Esophagus squamous epithelium (tissue), 5 donors: Measurements from ENCODE around the gene NDRG3. TPM values are rescaled to one million over a fixed set of nuclear protein-coding genes. Genes with fewer than 3 reads are reported as not detected.

Experiments
- DNase-seq: peaks from one replicate; lab custom pipeline; 2025; lab: John Stamatoyannopoulos, UW
- H3K27ac ChIP-seq, 4 donors: fragments of 200-600 bp; sonication (generic); one replicate each; pipeline ENCODE4 v1.5.1; 2016 to 2019; ENCODE audit warnings: mild to moderate bottlenecking in 1 of 4
- H3K27me3 ChIP-seq, 4 donors: fragments of 200-600 bp; sonication (generic); 1 replicate in 3 of 4; 2 replicates in 1 of 4; pipeline versions ENCODE4 v1.5.1 to v1.6.0; 2017 to 2021; ENCODE audit warnings: antibody characterized with exemption in 1 of 4
- H3K36me3 ChIP-seq, 3 donors: fragments of 200-600 bp; sonication (generic); one replicate each; pipeline ENCODE4 v1.5.1; 2016 to 2019
- H3K4me1 ChIP-seq, 3 donors: fragments of 200-600 bp; sonication (generic); one replicate each; pipeline ENCODE4 v1.5.1; 2017 to 2019
- H3K4me3 ChIP-seq, 4 donors: fragments of 200-600 bp; sonication (generic); 1 replicate in 3 of 4; 2 replicates in 1 of 4; pipeline ENCODE4 v1.5.1; 2016 to 2019; ENCODE audit warnings: mild to moderate bottlenecking in 2 of 4, moderate library complexity in 1 of 4
- H3K9me3 ChIP-seq, 3 donors: fragments of 200-600 bp; sonication (generic); one replicate each; pipeline ENCODE4 v1.5.1; 2016 to 2019
- CTCF ChIP-seq, 6 experiments: fragments of 450-650 bp in 4 of 6; fragments of 200-600 bp in 2 of 6; sonication (generic) in 2 of 6; IDR thresholded peaks; one replicate each; pipeline ENCODE4 v1.5.1; 2016 to 2019; ENCODE audit warnings: antibody characterized with exemption in 6 of 6, mild to moderate bottlenecking in 4 of 6, moderate library complexity in 4 of 6
- POLR2A ChIP-seq, 4 donors: fragments of 450-650 bp; IDR thresholded peaks; one replicate each; pipeline ENCODE4 v1.6.1; 2017; ENCODE audit warnings: antibody characterized with exemption in 4 of 4, mild to moderate bottlenecking in 4 of 4, moderate library complexity in 3 of 4
- WGBS, 2 donors: methylation state at CpG; one replicate each; pipeline ENCODE4 v1.1.5; 2018; 5-methylcytosine and 5-hydroxymethylcytosine counted together
- intact Hi-C: fragments of 100-400 bp; cut with DNase I; formaldehyde crosslinking; loops from one replicate; pipeline ENCODE4 v1.15.0; 2022
- total RNA-seq, 4 donors: library from RNA; depleted of rRNA; stranded (reverse); fragments of >200 nt; gene quantifications; one replicate each; pipeline ENCODE4 v1.1.0, GENCODE V29; 2016
- donor health status: DM: yes; HTN: yes; CAD: no.

The NDRG3 gene
- total RNA-seq, 4 donors from 2014 or later = 13.9 to 23.5 (median 18.1) TPM

DNA sequence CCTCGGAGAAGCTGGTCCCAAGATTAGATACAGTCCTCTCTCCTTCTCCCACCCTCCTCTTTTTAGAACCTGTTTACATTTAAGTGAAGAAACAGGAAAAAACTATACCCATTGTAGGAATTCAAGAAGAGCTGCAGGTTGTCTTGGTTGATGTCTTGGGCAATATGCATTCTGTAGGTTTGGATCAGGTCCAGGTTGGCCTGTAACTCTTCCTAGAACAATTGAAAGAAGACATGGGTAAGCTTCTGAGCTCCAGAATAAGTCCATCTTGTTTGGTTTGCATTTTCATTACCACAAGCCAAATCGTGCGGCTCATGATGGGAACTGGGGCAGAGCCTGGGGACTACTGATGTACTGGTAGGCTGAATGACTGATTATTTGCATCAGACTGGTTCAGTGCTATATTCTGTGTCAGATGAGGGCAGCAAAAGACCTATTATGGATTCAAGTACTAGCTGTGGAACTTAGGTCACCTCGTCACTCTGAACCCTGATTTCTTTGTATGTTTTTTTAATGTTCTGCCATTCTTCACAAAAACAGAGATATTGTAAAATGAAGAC, 79.6 kb downstream of the NDRG3 start:
- no peak overlapping the region for H3K27ac ChIP-seq
- DNase-seq = no peak
- H3K4me3 ChIP-seq = no peak overlapping the region
- H3K9me3 ChIP-seq = no peaks in the 10 kb centered on the region
- intact Hi-C loops = no loop called here
- peaks cover 0 to 88% (median 18%) of the 10 kb centered on the region in 3 donors for H3K36me3 ChIP-seq
- no peaks in the 10 kb centered on the region for H3K27me3 ChIP-seq
- 54 to 80% methylated on average over 4 of the region's 4 CpGs for WGBS, 2 donors
- H3K4me1 ChIP-seq = no peaks in the 10 kb centered on the region
- TF ChIP-seq CTCF (IDR thresholded peaks at IDR 0.05) (peak in 3 of 6 experiments; percentile 6 to 45 (median 30)), POLR2A (IDR thresholded peaks at IDR 0.05) (no peak)

DNA sequence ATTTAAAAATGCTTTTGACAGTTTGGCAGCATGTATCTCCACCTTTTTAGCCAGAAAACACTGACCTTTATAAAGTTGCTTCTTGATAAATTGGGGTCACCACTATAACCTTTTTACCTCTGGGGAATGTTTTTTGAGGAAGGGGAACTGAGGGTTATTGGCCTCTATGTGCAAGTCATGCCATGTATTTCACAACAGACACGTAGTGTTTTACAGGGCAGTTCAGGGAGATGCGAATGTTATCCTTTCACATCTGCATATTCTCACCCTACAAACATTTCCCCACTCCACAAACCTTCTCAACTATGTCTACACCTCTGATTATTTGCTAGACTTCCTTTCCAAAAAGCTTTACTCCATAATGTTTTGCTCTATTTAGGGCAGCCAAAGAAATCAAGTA, 82.9 kb downstream of the NDRG3 start:
- DNase-seq = no peak
- peaks cover 0 to 96% (median 18%) of the 10 kb centered on the region in 3 donors for H3K36me3 ChIP-seq
- H3K27me3 ChIP-seq = no peaks in the 10 kb centered on the region
- no peak overlapping the region for H3K4me3 ChIP-seq
- intact Hi-C loops = no loop called here
- no peak overlapping the region for H3K27ac ChIP-seq
- TF ChIP-seq CTCF (IDR thresholded peaks at IDR 0.05) (no peak), POLR2A (IDR thresholded peaks at IDR 0.05) (no peak)
- H3K4me1 ChIP-seq = no peaks in the 10 kb centered on the region
- no peaks in the 10 kb centered on the region for H3K9me3 ChIP-seq
- WGBS, 2 donors = 62 to 83% methylated on average over 2 of the region's 2 CpGs

DNA sequence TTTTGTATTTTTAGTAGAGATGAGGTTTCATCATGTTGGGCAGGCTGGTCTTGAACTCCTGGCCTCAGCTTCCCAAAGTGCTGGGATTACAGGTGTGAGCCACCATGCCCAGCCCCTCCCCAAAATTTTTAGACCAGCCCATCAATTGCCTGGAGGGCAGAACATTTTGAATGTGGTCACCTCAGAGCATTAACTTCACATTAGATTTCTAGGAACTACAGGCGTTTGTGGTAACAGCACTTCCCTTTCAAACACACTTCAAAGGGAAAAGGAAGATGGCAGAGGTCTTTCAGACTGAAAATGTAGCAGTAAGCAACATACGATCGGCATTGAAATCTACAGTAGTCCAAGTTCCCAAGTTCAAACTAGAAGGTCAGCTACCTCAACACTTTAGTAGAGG, 87.6 kb downstream of the NDRG3 start:
- no peak overlapping the region for H3K4me3 ChIP-seq
- H3K27ac ChIP-seq = no peak overlapping the region
- H3K4me1 ChIP-seq = no peaks in the 10 kb centered on the region
- H3K36me3 ChIP-seq = peaks cover 0 to 97% (median 6%) of the 10 kb centered on the region in 3 donors
- intact Hi-C loops = no loop called here
- WGBS, 2 donors = 54 to 75% methylated on average over 3 of the region's 3 CpGs
- no peaks in the 10 kb centered on the region for H3K27me3 ChIP-seq
- TF ChIP-seq CTCF (IDR thresholded peaks at IDR 0.05) = no peak
- no peak for TF ChIP-seq POLR2A (IDR thresholded peaks at IDR 0.05)
- H3K9me3 ChIP-seq = no peaks in the 10 kb centered on the region
- DNase-seq = no peak

- no peaks in the 10 kb centered on the region for H3K4me1 ChIP-seq
- H3K27me3 ChIP-seq = no peaks in the 10 kb centered on the region
- H3K36me3 ChIP-seq = peaks cover 0 to 97% (median 6%) of the 10 kb centered on the region in 3 donors
- intact Hi-C loops = no loop called here
- H3K27ac ChIP-seq = no peak overlapping the region
- no peak for DNase-seq
- H3K4me3 ChIP-seq = no peak overlapping the region
- H3K9me3 ChIP-seq = no peaks in the 10 kb centered on the region
- TF ChIP-seq CTCF (IDR thresholded peaks at IDR 0.05) = no peak
- TF ChIP-seq POLR2A (IDR thresholded peaks at IDR 0.05) = no peak
- WGBS, 2 donors = 72 to 82% methylated on average over 4 of the region's 4 CpGs
Observed at GRCh38 chr20:36656733-36657132, 89.2 kb downstream of the NDRG3 start.

- intact Hi-C loops = no loop called here
- Histone ChIP-seq H3K4me1 (no peaks in the 10 kb centered on the region), H3K27ac (no peak overlapping the region), H3K36me3 (peaks cover 0 to 89% (median 6%) of the 10 kb centered on the region in 3 donors), H3K4me3 (no peak overlapping the region), H3K27me3 (no peaks in the 10 kb centered on the region), H3K9me3 (no peaks in the 10 kb centered on the region)
- DNase-seq = no peak
- WGBS, 2 donors = 84 to 94% methylated on average over 2 to 3 of the region's 3 CpGs
- TF ChIP-seq POLR2A (IDR thresholded peaks at IDR 0.05) (no peak), CTCF (IDR thresholded peaks at IDR 0.05) (no peak)
Observed at GRCh38 chr20:36655004-36655403, 90.9 kb downstream of the NDRG3 start.
